NCI-H446 treated with DMSO at 0.1 percent for 48 hours (cell line): ENCODE data around the gene RHEX.
"Not testable (repeated sequence)": the region's sequence is repeated elsewhere in the genome, so short reads cannot be mapped to it uniquely, and the experiment has no call there.

Source experiments
- DNase-seq: peaks from one replicate; lab custom pipeline; 2025; lab: John Stamatoyannopoulos, UW

RHEX gene, protein sequence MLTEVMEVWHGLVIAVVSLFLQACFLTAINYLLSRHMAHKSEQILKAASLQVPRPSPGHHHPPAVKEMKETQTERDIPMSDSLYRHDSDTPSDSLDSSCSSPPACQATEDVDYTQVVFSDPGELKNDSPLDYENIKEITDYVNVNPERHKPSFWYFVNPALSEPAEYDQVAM

DNA sequence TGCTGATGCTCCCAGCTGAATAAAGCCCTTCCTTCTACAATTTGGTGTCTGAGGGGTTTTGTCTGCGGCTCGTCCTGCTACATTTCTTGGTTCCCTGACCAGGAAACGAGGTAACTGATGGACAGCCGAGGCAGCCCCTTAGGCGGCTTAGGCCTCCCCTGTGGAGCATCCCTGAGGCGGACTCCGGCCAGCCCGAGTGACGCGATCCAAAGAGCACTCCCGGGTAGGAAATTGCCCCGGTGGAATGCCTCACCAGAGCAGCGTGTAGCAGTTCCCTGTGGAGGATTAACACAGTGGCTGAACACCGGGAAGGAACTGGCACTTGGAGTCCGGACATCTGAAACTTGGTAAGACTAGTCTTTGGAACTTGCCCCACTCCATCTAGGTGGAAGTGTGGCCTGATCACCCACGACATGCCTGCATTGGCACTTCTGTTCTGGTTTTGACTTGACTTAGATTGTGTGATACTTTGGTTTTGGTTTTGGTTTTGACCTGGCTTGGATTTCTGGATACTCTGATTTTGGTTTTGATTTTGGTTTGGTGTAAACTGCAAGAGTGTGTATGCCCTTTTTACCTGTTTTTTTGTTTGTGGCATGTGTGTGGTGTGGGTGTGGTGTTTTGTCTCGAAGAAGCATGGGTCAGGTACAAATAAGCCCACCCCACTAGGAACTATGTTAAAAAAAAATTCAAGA is at the start of gene RHEX:
Gene RHEX (plus strand): TSS at position 255 of the 692 bp plus-strand sequence. CDS start 44,656 bp downstream, outside the sequence.
- DNase-seq: not testable (repeated sequence)

DNA sequence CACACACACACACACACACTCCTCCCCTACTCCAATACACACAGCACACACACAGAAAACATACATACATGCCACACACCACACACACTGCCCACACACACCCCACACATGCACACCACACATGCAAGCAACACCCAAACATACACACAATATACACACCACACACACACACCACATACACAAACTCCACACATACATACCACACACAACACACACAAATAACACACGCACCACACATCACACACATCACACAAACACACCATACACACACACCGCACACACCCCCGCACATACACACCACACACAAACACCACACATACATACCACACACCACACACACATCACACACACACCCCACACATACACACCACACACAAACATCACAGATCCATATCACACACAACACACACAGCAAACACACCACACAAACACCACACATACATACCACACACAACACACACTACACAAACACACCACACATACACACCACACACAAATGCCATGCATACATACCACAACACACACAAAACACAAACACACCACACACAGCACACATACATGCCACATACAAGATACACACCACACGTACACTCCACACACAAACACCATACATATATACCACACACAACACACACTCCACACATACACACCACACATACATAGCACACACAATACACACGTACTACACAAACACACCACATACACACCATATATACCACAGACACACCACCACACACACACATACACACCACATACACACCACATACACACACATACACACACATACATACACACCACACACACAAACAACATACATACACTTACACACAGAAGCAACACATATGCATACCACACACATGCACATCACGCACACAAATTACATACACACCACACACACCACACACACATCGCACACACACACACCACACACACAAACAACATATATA is 48.8 kb upstream of the RHEX start:
- no peak for DNase-seq

DNA sequence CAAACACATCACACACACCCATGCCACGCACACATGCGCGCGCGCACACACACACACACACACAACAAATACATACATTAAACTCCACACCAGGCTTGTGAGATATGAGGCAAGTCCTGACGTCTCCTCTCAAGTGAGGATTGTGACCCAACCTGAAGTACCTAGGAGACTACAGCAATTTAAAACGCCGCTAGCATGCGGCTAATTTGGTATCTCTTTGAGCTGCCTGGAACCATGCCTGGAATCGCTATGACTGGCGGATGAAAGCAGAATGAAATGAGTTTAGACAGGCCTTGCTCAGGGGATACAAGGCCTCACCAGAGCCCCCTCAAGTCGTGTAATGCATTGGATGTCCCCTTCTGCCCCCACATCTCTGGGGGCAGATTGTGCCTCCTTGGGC is 48.1 kb upstream of the RHEX start:
- no peak for DNase-seq

DNA sequence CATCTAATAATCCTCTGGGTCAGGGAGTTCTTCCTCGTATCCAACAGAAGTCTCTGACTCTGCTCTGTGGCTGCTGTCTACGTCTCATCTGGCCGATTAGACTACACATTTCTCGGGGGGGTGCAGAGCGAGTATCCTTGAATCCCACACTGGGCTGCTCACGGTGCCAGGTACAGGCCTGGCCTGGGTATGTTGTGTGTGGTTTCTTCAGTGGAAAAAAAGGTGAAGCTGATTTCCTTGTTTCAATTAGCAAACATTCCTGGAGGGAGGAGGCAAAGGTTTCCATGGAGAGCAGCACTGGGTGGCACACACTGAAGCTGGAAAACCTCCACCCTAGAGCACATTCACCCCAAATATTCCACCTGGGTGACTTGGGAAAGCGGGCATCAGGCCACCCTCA is 47.7 kb upstream of the RHEX start:
- DNase-seq: no peak

DNA sequence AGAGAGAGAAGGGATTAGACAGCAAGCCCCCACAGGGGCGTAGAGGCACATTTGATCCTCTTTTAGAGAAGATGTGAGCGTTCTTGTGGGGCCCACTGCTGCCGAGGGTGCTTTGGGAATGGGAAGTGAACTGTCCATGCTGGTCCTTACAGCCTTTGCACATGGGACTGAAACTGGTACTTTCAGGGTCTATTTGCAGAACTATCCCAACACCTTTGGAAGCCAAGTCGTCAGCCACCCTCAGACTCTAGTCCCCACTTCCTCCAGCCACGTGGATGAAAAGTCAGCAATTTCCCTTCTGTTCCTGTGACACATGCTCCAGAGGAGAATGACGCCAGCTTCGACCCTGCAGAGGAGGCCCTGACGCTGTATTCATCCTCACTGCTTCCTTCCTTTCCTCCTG is 47.2 kb upstream of the RHEX start:
- DNase-seq: no peak

DNA sequence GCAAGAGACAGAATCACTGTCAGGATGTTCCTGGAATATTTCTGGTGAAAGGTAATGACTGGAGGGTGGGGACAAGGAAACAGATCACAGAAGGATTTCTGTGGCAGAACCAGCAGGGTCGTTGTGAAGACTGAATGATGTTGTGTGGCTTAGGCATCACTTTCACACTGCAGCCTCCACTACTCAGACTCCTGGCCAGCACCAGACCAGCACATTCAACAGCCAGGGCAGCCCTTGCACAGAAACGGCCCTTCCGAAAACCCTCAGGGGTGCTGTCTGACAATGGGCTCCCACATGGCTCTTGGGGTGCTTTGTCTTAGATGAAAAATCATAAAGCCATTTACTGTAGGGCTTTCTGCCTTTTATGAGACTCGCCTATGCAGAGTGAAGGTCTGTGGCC is 46.0 kb upstream of the RHEX start:
- no peak for DNase-seq

DNA sequence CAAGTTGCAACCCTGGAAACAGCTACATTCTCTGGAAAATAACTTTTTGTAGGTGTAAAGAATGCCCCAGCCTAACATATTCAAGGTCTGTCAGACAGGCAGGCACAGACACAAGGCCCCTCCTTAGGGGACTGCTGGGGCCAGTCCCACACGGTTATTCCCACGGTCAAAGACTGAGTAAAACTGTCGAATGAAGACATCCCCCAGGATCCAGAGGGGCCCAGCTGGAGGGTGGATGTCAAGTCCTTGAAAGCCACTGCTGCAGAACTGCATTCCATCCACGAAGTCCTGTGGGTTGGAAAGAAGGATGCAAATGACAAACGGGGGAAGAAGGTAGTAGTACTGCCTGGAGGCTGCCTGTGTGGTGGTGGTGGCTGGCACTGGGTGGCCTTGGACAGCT is 42.9 kb upstream of the RHEX start:
- DNase-seq: no peak

DNA sequence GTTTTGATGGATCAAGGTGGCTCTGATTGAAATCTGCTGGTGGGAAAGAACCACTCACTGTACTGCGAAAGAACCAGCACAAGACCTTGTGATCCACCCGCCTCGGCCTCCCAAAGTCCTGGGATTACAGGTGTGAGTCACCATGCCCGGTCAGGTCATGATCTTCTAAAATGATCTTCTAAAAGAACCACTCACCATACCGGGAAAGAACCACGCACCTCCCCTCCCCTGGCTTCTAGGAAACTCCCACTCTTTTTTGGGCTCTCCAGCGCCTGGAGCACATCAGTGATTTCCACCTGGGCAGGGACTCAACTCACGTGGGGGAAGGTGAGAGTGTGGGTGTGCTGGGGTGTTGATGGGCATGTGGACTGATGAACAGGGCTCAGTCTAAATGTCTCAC is 41.9 kb upstream of the RHEX start:
- DNase-seq: no peak

DNA sequence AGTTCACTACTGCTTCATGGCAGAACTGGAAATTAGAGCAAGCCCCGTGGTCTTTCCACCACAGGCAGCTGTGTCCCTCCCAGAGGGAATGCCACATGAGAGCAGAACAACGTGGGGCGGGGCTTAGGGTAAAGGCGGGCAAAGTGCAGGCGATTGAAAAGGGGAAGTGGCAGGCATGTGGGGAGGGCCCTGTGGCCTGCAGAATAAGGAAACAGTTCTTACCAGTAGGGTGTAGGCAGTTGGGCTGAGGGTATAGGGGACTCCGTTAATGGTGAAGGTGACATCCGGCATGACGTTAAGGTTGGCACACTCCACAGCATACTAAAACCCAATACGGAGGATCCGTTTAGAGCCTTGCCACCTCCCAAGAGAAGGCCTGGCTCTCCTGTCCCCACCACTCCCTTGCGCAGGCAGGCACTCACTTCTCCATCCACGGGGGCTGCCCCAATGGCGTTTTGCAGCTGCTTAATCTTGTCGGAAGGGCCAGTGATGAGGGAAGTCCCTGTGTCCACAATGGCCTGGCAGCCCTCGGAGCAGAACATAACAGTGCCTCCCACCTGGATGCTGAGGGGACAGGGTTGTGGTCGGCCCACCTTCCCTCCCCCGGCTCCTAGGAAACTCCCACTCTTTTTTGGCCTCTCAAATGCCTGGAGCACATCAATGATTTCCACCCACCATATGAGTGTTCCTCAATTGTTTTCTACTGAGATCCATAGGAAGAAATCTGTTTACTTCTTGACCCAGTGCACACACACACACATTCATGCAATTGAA is 40.7 kb upstream of the RHEX start:
- DNase-seq: no peak

DNA sequence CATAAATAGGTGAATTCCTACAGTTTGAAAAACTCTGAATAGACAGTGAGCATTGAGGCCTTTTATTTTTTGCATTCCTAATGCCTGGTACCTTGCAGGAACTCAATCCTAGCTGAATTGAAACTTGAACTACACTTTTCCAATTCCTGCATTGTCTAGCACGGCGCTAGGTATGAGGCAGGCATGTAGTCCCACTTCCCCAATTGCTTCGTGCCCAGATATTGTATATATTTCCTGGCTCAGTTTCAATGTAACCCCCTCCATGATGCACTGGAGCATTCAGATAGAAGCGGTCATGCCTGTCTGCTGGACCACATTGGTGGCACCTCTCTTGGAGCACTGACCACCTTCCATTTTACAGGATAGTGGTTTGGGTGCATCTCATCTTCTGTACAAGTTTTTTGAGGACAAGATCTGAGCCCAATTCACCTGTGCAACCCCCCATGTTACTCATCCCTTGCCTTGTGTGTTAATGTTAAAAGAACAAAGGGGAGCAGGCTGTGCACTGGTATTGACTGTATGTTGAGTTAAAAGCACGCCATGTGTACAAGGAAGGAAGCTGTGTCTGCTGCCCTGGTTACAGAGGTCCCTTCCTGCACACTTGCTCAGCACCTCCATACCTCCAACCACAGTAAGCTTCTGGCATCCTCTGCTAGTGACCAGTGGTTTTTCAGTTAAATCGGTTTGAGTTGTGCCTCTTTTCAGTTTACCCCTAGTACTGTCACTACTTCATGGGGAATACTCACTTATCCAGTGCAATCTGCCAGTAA is 39.8 kb upstream of the RHEX start:
- DNase-seq: no peak

DNA sequence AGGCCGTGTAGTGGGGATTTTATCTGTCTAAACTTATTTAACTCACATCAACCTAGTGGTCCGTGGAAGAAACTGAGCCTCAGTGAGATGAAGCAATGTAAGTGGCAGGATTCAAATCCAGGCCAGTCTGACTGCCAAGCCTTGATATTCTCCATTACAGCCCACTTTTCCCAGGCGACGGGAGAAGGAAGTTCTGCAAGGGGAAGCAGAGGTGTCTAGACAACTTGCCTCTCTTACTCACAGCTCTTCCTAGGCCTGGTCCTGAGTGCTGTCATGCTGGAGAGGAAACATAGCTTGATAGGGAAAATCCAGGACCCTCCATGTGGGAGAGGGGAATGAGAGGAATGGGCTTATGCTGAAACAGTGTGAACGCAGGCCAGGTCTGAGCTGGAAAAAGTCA is 38.4 kb upstream of the RHEX start:
- no peak for DNase-seq

DNA sequence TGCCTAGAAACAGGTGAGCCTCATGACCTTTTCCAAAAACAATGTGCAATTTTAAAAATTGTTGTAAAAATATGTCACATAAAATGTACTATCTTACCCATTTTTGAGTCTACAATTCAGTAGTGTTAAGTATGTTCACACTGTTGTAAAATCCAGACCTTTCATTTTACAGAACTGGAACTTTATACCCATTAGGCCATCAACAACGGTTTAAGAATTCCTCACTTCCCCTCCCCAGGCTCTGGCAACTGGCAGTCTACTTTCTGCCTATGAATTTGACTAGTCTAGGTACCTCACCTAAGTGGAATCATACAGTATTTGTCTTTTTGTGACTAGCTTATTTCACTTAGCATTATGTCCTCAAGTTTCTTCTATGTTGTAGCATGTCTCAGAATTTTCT is 37.9 kb upstream of the RHEX start:
- no peak for DNase-seq

DNA sequence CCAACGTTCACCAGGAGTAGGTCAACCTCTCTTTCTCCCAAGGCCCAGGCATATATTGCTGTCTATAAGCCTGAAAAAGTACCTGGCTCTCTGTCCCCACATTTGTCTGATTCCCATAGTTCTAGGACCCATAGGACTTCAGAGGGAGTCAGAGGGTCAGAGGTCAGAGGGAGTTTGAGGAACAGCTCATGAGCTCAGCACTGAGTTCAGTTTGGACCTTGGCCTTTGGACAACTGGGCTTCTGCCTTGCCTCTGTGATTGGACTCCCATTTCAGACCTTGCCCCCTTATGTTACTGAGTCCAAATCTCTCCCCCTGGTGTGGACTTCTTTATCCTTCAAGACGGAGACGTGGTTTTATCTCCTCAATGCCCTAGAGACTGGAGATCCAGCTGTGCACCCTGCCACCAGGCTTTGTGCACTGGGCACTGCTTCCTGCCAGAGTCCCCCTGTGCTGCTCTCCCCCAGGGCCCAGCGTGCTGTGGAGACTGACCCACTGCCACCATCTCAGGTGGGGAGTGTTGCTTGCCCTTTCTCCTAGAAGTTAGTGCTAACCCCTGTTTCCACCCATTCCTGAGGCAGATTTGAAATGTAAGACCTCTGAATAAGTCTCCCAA is 32.5 kb upstream of the RHEX start:
- no peak for DNase-seq

DNA sequence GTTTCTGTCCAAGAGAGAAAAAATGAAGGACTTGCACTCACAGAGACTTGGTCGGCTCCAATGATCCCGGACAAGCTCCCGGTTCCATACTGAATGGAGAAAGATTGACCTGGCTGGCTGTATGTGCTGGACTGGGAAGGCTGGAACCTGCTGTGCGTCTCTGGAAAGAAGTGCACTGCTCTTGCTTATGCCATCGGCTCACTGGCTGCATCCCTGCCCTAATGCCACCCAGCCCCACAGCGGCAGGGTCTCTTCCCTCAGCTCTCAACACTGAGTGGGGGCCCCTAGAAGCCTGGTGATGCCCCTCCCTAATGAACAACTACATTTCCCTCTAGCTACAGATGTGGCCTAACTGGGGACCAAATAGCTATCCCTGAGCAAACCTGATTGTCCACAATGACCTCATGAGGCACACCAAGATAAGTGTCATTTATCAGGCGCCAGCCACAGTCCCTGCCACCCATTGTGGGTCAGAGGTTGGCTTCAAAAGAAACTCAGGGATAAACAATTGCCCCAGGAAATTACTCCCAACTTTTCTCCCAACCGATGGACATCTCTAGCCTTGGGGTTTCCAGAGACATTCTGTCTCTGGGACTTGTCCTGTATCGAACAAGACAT is 31.9 kb upstream of the RHEX start:
- DNase-seq: no peak

DNA sequence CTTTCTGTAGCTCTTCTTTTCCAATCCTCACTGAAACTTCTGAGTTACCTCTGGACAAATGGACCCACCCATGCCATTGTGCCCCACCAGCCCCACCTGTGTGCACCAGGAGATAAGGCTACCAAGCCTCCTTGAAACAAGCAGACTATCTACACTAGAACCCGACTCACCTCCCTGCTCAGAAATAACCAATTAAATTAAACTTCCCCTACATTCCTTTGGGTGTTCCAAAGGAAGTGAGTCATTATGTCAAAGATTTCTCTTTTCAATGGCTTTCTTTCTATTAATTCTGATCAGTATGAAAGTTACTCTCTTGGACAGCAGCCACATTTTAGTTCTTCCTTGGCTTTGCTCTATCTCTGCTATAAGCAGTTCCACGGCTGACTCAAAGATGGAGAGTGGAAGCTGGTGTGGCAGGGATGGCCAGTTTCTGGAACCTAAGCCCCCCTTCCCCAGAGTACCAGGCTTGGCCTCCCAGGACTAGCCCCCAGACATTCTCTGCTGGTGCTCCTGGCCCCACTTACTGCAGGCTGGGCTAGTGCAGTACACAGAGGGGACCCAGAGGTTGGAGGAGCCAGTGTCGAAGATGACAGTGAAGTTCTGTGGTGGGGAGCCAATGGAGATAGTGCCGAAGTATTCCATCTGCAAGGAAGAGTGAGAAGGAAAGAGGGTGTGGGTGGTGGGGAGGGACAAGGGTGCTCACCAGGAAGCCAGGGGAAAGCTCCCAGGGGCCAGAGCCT is 31.2 kb upstream of the RHEX start:
- DNase-seq: no peak

DNA sequence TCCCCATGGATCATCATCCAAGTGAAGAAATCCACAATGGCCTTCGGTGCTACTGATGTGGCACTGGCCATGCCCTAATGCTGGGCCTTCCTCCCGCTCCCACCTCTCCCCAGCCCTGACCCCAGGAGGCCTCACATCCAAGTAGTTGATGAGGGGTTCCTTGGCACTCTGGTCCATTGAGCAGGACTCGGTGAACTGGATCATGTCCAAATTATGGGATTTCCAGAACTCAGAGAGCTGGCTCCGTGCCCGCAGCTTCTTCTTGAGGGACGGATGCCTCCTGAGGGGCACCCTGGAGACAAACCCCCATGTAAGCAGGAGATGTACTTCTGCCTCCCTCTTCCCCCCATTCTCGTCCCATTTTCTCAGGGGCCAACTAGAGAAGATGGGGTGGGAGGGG is 30.2 kb upstream of the RHEX start:
- DNase-seq: no peak

DNA sequence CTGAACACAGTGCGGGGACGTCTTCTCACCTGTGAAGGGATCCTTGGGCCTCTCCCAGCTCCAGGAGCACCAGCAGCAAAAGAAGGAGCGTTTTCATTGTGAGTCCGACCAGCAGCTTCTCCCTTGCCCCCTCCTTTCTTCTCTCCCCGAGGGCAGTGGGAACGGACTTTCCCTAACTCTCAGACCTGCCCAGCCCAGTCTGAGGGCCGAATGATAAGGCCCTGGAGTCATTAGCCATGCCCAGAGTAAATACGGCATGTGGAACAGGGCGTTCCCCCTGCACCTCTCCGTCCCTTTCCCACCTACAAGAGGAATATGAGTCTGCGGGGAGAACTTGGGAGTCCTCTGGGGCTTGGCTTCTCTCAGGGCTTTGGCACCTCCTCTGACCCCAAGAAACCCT is 29.3 kb upstream of the RHEX start, which contains the start of gene CTSE:
Gene CTSE (minus strand): TSS at position 201 of the 400 bp plus-strand sequence. CDS start 104 bp downstream, at position 97.
- no peak for DNase-seq

DNA sequence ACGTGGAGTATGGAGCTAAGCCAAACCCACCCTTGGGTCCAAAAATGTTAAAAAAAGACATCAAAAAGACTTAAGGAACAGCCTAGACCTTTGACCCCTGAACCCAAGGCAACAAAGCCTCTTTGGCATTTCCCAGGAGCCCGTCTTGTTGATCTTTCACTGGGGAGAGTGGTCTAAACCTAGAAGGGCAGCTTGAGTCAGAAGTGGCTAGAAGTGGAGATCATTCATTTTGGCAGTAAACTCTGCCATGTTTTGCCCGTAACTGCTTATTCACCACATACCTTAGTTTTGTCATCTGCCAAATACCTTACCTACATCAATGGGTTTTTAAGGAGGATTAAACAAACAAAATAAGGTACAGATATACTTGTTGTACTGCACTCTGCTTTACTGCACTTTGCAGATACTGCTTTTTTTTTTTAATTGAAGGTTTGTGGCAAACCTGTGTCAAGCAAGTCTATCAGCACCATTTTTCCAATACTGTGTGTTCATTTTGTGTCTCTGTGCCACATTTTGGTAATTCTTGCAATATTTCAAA is 27.6 kb upstream of the RHEX start:
- no peak for DNase-seq

DNA sequence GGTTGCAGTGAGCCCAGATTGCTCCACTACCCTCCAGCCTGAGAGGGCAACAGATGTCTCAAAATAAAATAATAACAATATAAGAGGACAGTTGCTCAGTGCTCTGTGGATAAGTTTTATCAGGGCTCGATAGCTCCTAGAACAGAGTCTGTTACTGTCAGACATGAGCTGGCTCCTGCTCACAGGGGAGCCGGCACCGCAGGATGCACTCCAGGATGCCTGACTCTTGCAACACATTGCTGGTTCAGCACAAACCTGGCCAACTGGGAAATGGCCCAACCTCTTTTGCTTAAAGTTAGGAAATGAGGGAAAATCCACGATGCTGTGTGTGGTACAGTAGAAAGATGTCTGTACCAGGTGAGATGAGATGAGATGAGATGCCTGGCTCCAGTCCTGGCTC is 23.5 kb upstream of the RHEX start:
- DNase-seq: no peak
